WTC11 (cell line): ENCODE data around the gene SNRNP70. TPM values are rescaled to one million over a fixed set of nuclear protein-coding genes. Genes with fewer than 3 reads are reported as not detected.

ENCODE experiments used
- ATAC-seq: fragments of 200-7000 bp; cut with Tn5 transposase; 2 replicates; pipeline ENCODE4 v1.10.0; 2021; ENCODE audit warnings: mild to moderate bottlenecking, moderate library complexity
- CTCF ChIA-PET: fragments of 300-600 bp; sonication (Branson Sonifier 250); formaldehyde crosslinking; loops from one replicate; lab custom pipeline; 2021; ENCODE audit warnings: antibody characterized with exemption; lab: Charles Lee
- POLR2A ChIA-PET: fragments of 350-600 bp; sonication (Branson Sonifier 250); formaldehyde crosslinking; loops from one replicate; lab custom pipeline; 2021; ENCODE audit warnings: antibody characterized with exemption; lab: Charles Lee
- DNase-seq: peaks from one replicate; pipeline ENCODE4 v3.0.0; 2021; ENCODE audit warnings: low spot score
- H3K27ac Mint-ChIP-seq: 2 replicates; pipeline ENCODE4 v1.8.0; 2021; ENCODE audit warnings: mixed read lengths
- H3K27me3 Mint-ChIP-seq: 2 replicates; pipeline ENCODE4 v1.8.0; 2021; ENCODE audit warnings: low read depth, mild to moderate bottlenecking, moderate library complexity, mixed read lengths
- H3K36me3 Mint-ChIP-seq: 2 replicates; pipeline ENCODE4 v1.8.0; 2021; ENCODE audit warnings: mixed read lengths
- H3K4me1 Mint-ChIP-seq: 2 replicates; pipeline ENCODE4 v1.8.0; 2022; ENCODE audit warnings: mixed read lengths
- H3K4me3 Mint-ChIP-seq: 2 replicates; pipeline ENCODE4 v1.8.0; 2021; ENCODE audit warnings: mild to moderate bottlenecking, moderate library complexity, mixed read lengths
- H3K9me3 Mint-ChIP-seq: 2 replicates; pipeline ENCODE4 v1.8.0; 2021; ENCODE audit warnings: mixed read lengths
- ARID4B ChIP-seq: sonication (generic); formaldehyde crosslinking; IDR thresholded peaks from 2 replicates; pipeline ENCODE4 v1.8.0; 2023; ENCODE audit warnings: missing genetic modification reagents, mild to moderate bottlenecking, borderline replicate concordance
- CBFB ChIP-seq: sonication (generic); formaldehyde crosslinking; IDR thresholded peaks from 2 replicates; pipeline ENCODE4 v1.8.1; 2022; ENCODE audit warnings: mild to moderate bottlenecking, low read depth, missing genetic modification reagents
- E2F1 ChIP-seq: sonication (generic); formaldehyde crosslinking; IDR thresholded peaks from 2 replicates; pipeline ENCODE4 v1.8.0; 2022; ENCODE audit warnings: mild to moderate bottlenecking, missing genetic modification reagents
- EMX1 ChIP-seq: fragments of 250-450 bp; sonication (Bioruptor Pico); IDR thresholded peaks from 2 replicates; pipeline ENCODE4 v1.8.0; 2021; ENCODE audit warnings: mild to moderate bottlenecking
- FOXK1 ChIP-seq: sonication (generic); formaldehyde crosslinking; IDR thresholded peaks from 2 replicates; pipeline ENCODE4 v1.8.0; 2022; ENCODE audit warnings: mild to moderate bottlenecking, moderate library complexity, missing genetic modification reagents
- GABPB1 ChIP-seq: sonication (generic); formaldehyde crosslinking; IDR thresholded peaks from 2 replicates; pipeline ENCODE4 v1.8.1; 2023; ENCODE audit warnings: mild to moderate bottlenecking, missing genetic modification reagents
- GTF2I ChIP-seq: fragments of 250-450 bp; sonication (Bioruptor Pico); conservative IDR thresholded peaks from 2 replicates; pipeline ENCODE4 v1.4.0; 2021; ENCODE audit warnings: mild to moderate bottlenecking
- IRF2 ChIP-seq: sonication (generic); formaldehyde crosslinking; IDR thresholded peaks from 2 replicates; pipeline ENCODE4 v1.8.0; 2022; ENCODE audit warnings: low read depth, missing genetic modification reagents, borderline replicate concordance
- JAZF1 ChIP-seq: fragments of 250-450 bp; sonication (Bioruptor Pico); IDR thresholded peaks from 2 replicates; pipeline ENCODE4 v1.9.0; 2021; ENCODE audit warnings: moderate library complexity, mild to moderate bottlenecking, inconsistent platforms
- MAX ChIP-seq: sonication (generic); formaldehyde crosslinking; IDR thresholded peaks from 2 replicates; pipeline ENCODE4 v1.8.0; 2022; ENCODE audit warnings: mild to moderate bottlenecking, missing genetic modification reagents
- MYBL2 ChIP-seq: sonication (generic); formaldehyde crosslinking; IDR thresholded peaks from 2 replicates; pipeline ENCODE4 v1.8.1; 2023; ENCODE audit warnings: mild to moderate bottlenecking, moderate library complexity, missing genetic modification reagents
- NFE2L1 ChIP-seq: sonication (generic); formaldehyde crosslinking; IDR thresholded peaks from 2 replicates; pipeline ENCODE4 v1.8.1; 2023; ENCODE audit warnings: missing genetic modification reagents
- NR3C1 ChIP-seq: sonication (generic); formaldehyde crosslinking; conservative IDR thresholded peaks from 2 replicates; pipeline ENCODE4 v1.8.1; 2023; ENCODE audit warnings: low read depth, mild to moderate bottlenecking, missing genetic modification reagents
- PRRX2 ChIP-seq: fragments of 250-450 bp; sonication (Bioruptor Pico); IDR thresholded peaks from 2 replicates; pipeline ENCODE4 v1.8.0; 2021; ENCODE audit warnings: mild to moderate bottlenecking
- SMAD4 ChIP-seq: sonication (generic); formaldehyde crosslinking; IDR thresholded peaks from 2 replicates; pipeline ENCODE4 v1.8.0; 2022; ENCODE audit warnings: mild to moderate bottlenecking, missing genetic modification reagents
- USF1 ChIP-seq: sonication (generic); formaldehyde crosslinking; IDR thresholded peaks from 2 replicates; pipeline ENCODE4 v1.8.0; 2022; ENCODE audit warnings: mild to moderate bottlenecking, missing genetic modification reagents
- USF2 ChIP-seq: sonication (generic); formaldehyde crosslinking; IDR thresholded peaks from 2 replicates; pipeline ENCODE4 v1.8.1; 2023; ENCODE audit warnings: mild to moderate bottlenecking, missing genetic modification reagents, moderate library complexity
- ZNF232 ChIP-seq: sonication (generic); formaldehyde crosslinking; IDR thresholded peaks from 2 replicates; pipeline ENCODE4 v1.8.0; 2022; ENCODE audit warnings: mild to moderate bottlenecking, missing genetic modification reagents
- ZNF263 ChIP-seq: sonication (generic); formaldehyde crosslinking; IDR thresholded peaks from 2 replicates; pipeline ENCODE4 v1.8.1; 2022; ENCODE audit warnings: low read depth, mild to moderate bottlenecking, moderate library complexity, missing genetic modification reagents
- ZNF317 ChIP-seq: sonication (generic); formaldehyde crosslinking; IDR thresholded peaks from 2 replicates; pipeline ENCODE4 v1.8.1; 2023; ENCODE audit warnings: low read depth, mild to moderate bottlenecking, moderate library complexity, missing genetic modification reagents, borderline replicate concordance
- ZNF425 ChIP-seq: fragments of 250-450 bp; sonication (Bioruptor Pico); conservative IDR thresholded peaks from 2 replicates; pipeline ENCODE4 v1.9.0; 2021; ENCODE audit warnings: mild to moderate bottlenecking
- ZNF671 ChIP-seq: fragments of 250-450 bp; sonication (Bioruptor Pico); IDR thresholded peaks from 2 replicates; pipeline ENCODE4 v1.8.0; 2021; ENCODE audit warnings: mild to moderate bottlenecking
- total RNA-seq: library from RNA; stranded (reverse); gene quantifications from 3 replicates; pipeline ENCODE4 v1.2.3, GENCODE V29; 2021
- TF ChIP-seq, protein P1 (sequence below): sonication (generic); formaldehyde crosslinking; IDR thresholded peaks from 2 replicates; pipeline ENCODE4 v1.8.1; 2022; ENCODE audit warnings: mild to moderate bottlenecking, moderate library complexity, missing genetic modification reagents

Gene SNRNP70
- total RNA-seq, 1 experiment from 2014 or later = 266 TPM

DNA sequence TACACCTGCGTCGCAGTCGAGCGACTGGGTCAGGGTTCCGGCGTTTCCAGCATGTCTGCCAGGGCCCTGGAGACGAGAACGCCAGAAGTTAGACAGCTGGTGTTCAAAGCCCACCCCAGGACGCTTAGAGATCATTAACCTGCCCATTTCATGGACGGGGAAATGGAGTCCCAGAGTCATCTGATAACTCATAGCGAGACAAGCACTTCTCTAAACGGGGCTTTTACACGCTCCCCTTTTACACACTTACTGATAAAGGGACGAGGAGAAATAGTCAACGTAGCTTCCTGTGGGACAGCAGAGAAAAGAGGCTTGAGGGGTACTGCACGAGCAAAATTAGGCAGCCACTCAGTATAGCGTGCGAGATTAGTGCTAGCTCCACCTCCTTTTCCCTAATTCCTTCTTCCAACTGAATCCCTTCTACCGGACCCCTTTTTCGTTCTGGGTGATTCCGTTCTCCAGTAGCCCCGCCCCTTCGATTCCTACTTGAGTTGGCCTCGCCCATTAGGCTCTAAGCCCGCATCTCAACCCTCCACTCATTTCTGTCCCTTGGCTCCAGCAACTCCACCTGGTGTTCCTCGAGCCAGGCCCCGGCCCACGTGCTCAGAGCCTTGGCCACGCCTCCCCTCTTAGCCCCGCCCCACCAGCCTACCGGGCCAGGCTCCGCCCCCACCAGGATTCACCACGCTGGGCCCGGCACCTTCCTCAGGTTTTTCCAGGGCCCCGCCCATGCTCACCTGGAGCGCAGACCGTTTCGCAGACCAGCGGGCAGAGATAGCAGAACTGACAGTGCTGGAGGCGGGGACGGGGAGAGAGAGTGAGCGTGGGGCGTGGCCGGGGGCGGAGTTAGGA, 66.2 kb downstream of the SNRNP70 start:
- ChIA-PET CTCF (interaction anchor here (0.5 to 7.9 kb wide), 14 partner anchors 12 to 325 kb away, joined by 3 to 98 read pairs (median 4); partner anchors contain the start of genes GYS1, RUVBL2 and TEAD2), POLR2A (interaction anchor here (0.6 to 1.3 kb wide), 3 partner anchors 18 to 328 kb away, joined by 3 to 6 read pairs (median 3); no protein-coding TSS in a partner anchor)
- Mint-ChIP-seq H3K4me1 (peaks cover 37% of the 10 kb centered on the region), H3K27me3 (peaks cover 65% of the 10 kb centered on the region), H3K9me3 (peaks cover 14% of the 10 kb centered on the region), H3K36me3 (peaks cover 9% of the 10 kb centered on the region), H3K27ac (peak overlapping the region; percentile 73; the same call in 1 of the 2 replicates), H3K4me3 (peak overlapping the region; percentile 92)
- ATAC-seq (peak; percentile 54), DNase-seq (peak; percentile 99)
- peak; percentile 89 for TF ChIP-seq USF1
- TF ChIP-seq USF2 (CRISPR knock-in tag) = peak; percentile 87
- TF ChIP-seq PRRX2 (CRISPR knock-in tag) = 0 out of 2 replicates have a peak, but pooled peaks have one; percentile 44
- no peak for TF ChIP-seq NR3C1 (CRISPR knock-in tag)
- TF ChIP-seq ZNF317 (CRISPR knock-in tag) = no peak
- no peak for TF ChIP-seq ZNF671 (CRISPR knock-in tag)
- peak; percentile 97 for TF ChIP-seq MAX (CRISPR knock-in tag)
- TF ChIP-seq IRF2 = no peak
- TF ChIP-seq ZNF425 (CRISPR knock-in tag) = no peak
- TF ChIP-seq MYBL2 (CRISPR knock-in tag) = 0 out of 2 replicates have a peak, but pooled peaks have one; percentile 36
- TF ChIP-seq E2F1 = no peak
- TF ChIP-seq NFE2L1 (CRISPR knock-in tag) = peak; percentile 60; the same call in 1 of the 2 replicates
- no peak for TF ChIP-seq ARID4B (CRISPR knock-in tag)
- TF ChIP-seq FOXK1 (CRISPR knock-in tag) = peak; percentile 69; the same call in 1 of the 2 replicates
- TF ChIP-seq ZNF263 = no peak
- no peak for TF ChIP-seq GABPB1
- TF ChIP-seq ZNF232 = 0 out of 2 replicates have a peak, but pooled peaks have one; percentile 43
- TF ChIP-seq GTF2I = peak; percentile 86
- TF ChIP-seq, protein P1, sequence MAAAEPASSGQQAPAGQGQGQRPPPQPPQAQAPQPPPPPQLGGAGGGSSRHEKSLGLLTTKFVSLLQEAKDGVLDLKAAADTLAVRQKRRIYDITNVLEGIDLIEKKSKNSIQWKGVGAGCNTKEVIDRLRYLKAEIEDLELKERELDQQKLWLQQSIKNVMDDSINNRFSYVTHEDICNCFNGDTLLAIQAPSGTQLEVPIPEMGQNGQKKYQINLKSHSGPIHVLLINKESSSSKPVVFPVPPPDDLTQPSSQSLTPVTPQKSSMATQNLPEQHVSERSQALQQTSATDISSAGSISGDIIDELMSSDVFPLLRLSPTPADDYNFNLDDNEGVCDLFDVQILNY = no peak
- no peak for TF ChIP-seq SMAD4 (CRISPR knock-in tag)
- 0 out of 2 replicates have a peak, but pooled peaks have one; percentile 39 for TF ChIP-seq EMX1 (CRISPR knock-in tag)
- TF ChIP-seq CBFB (CRISPR knock-in tag) = no peak
- TF ChIP-seq JAZF1 (CRISPR knock-in tag) = no peak
